Colonic mucosa (tissue), 4 donors: Measurements from ENCODE around the gene DNMT3A. TPM values are rescaled to one million over a fixed set of nuclear protein-coding genes. Genes with fewer than 3 reads are reported as not detected.

Experiments used
- DNase-seq: peaks from one replicate; pipeline ENCODE4 v3.0.0-alpha.2; 2020
- H3K27ac ChIP-seq: fragments of 200-600 bp; one replicate; pipeline ENCODE4 v1.8.0; 2021
- H3K27me3 ChIP-seq: fragments of 200-600 bp; one replicate; pipeline ENCODE4 v1.8.0; 2021
- H3K36me3 ChIP-seq: fragments of 200-600 bp; one replicate; pipeline ENCODE4 v1.8.0; 2021
- H3K4me1 ChIP-seq: fragments of 200-600 bp; one replicate; pipeline ENCODE4 v1.8.0; 2021; ENCODE audit warnings: mild to moderate bottlenecking
- H3K4me3 ChIP-seq: fragments of 200-600 bp; one replicate; pipeline ENCODE4 v1.8.0; 2021
- H3K9ac ChIP-seq, 2 donors: one replicate each; pipeline ENCODE4 v1.7.0; 2013; ENCODE audit warnings: control low read depth in 2 of 2, low read depth in 2 of 2, low read length in 2 of 2
- H3K9me3 ChIP-seq: fragments of 200-600 bp; one replicate; pipeline ENCODE4 v1.8.0; 2021
- CTCF ChIP-seq: fragments of 200-600 bp; IDR thresholded peaks from one replicate; pipeline ENCODE4 v1.8.0; 2022; ENCODE audit warnings: antibody characterized with exemption, mild to moderate bottlenecking
- intact Hi-C: fragments of 100-400 bp; cut with DNase I; formaldehyde crosslinking; loops from one replicate; pipeline ENCODE4 v1.14.1; 2022
- total RNA-seq, 2 donors: library from RNA; stranded (reverse); fragmentation: NEBNext Ultra II Directional in 1 of 2; extraction: Animal tissue kit (Norgen Biotek cat#: 25700) in 1 of 2; gene quantifications; one replicate each; pipeline ENCODE4 v1.2.1, GENCODE V29; 2021
- donor health status: healthy.
- donor health status: DM: no; HTN: no; CAD: no.
- donor health status: DM: no; HTN: no; CAD: no.

DNMT3A gene
- total RNA-seq, 2 donors from 2014 or later, result 30.8 to 44.5 TPM

- Histone ChIP-seq H3K4me1 (no peaks in the 10 kb centered on the region), H3K4me3 (peak overlapping the region; percentile 71), H3K27me3 (no peaks in the 10 kb centered on the region), H3K36me3 (peaks cover 4% of the 10 kb centered on the region), H3K9ac (peak overlapping the region; percentile 70 to 84), H3K9me3 (no peaks in the 10 kb centered on the region), H3K27ac (peak overlapping the region; percentile 74)
- intact Hi-C loops, result no loop called here
- TF ChIP-seq CTCF, result no peak
- DNase-seq, result peak; percentile 79
Measured at GRCh38 chr2:25251422-25252273, 90.1 kb downstream of the DNMT3A start.

- no peak for TF ChIP-seq CTCF
- H3K27me3 ChIP-seq, result no peaks in the 10 kb centered on the region
- intact Hi-C loops, result no loop called here
- H3K27ac ChIP-seq, result no peak overlapping the region
- H3K9ac ChIP-seq, result peak overlapping the region; percentile 70 to 84
- no peaks in the 10 kb centered on the region for H3K9me3 ChIP-seq
- no peak for DNase-seq
- no peaks in the 10 kb centered on the region for H3K4me1 ChIP-seq
- peak overlapping the region; percentile 71 for H3K4me3 ChIP-seq
- H3K36me3 ChIP-seq, result peaks cover 10% of the 10 kb centered on the region
Measured at GRCh38 chr2:25251071-25251421, 90.7 kb downstream of the DNMT3A start.

GRCh38 chr2:25250331-25251070 lies 91.2 kb downstream of the DNMT3A start:
- H3K9me3 ChIP-seq, result no peaks in the 10 kb centered on the region
- TF ChIP-seq CTCF, result no peak
- no peak overlapping the region for H3K9ac ChIP-seq
- no peak overlapping the region for H3K27ac ChIP-seq
- H3K27me3 ChIP-seq, result no peaks in the 10 kb centered on the region
- H3K4me3 ChIP-seq, result no peak overlapping the region
- no peaks in the 10 kb centered on the region for H3K4me1 ChIP-seq
- intact Hi-C loops, result no loop called here
- peaks cover 15% of the 10 kb centered on the region for H3K36me3 ChIP-seq
- DNase-seq, result no peak

- no peaks in the 10 kb centered on the region for H3K9me3 ChIP-seq
- H3K4me3 ChIP-seq, result no peak overlapping the region
- H3K9ac ChIP-seq, result no peak overlapping the region
- TF ChIP-seq CTCF, result no peak
- intact Hi-C loops, result no loop called here
- no peaks in the 10 kb centered on the region for H3K4me1 ChIP-seq
- DNase-seq, result no peak
- H3K36me3 ChIP-seq, result peaks cover 17% of the 10 kb centered on the region
- no peaks in the 10 kb centered on the region for H3K27me3 ChIP-seq
- H3K27ac ChIP-seq, result no peak overlapping the region
Measured at GRCh38 chr2:25249785-25250184, 91.9 kb downstream of the DNMT3A start.

GRCh38 chr2:25247792-25248512 lies 93.8 kb downstream of the DNMT3A start:
- intact Hi-C loops, result no loop called here
- H3K36me3 ChIP-seq, result peaks cover 24% of the 10 kb centered on the region
- no peak for DNase-seq
- H3K27ac ChIP-seq, result no peak overlapping the region
- H3K9ac ChIP-seq, result no peak overlapping the region
- no peaks in the 10 kb centered on the region for H3K4me1 ChIP-seq
- H3K27me3 ChIP-seq, result no peaks in the 10 kb centered on the region
- no peak overlapping the region for H3K4me3 ChIP-seq
- no peak for TF ChIP-seq CTCF
- no peaks in the 10 kb centered on the region for H3K9me3 ChIP-seq
